B cell (primary cell): Measurements from ENCODE around the gene KPNA3. TPM values are rescaled to one million over a fixed set of nuclear protein-coding genes. Genes with fewer than 3 reads are reported as not detected.

Experiments
- polyA plus RNA-seq: library from polyadenylated mRNA; depleted of rRNA; stranded (reverse); fragments of >200 nt; gene quantifications from 2 replicates; pipeline ENCODE4 v1.2.3, GENCODE V29; 2012
- total RNA-seq, 2 donors: library from RNA; stranded (reverse); fragments of 120-200 nt in 1 of 2; gene quantifications; 1 replicate in 1 of 2; 2 replicates in 1 of 2; pipeline versions ENCODE4 v1.2.3 to v1.2.4, GENCODE V29; 2013 to 2022

The KPNA3 gene
- total and polyA plus RNA-seq, 2 donors (not counting 1 experiment from before 2014, with no cell fraction given), result 7.8 to 19.7 TPM

Other genes starting within 250 kb of the KPNA3 start
- 35.2 and 42.1 TPM in 2 replicates for gene RCBTB1, start 207.1 kb downstream of the KPNA3 start, total RNA-seq
- 10.7 and 25.1 TPM in 2 replicates for gene RCBTB1, start 207.1 kb downstream of the KPNA3 start, polyA plus RNA-seq
- 17.9 and 21.4 TPM in 2 replicates for gene ARL11, start 164.2 kb downstream of the KPNA3 start, total RNA-seq
- 3.3 and 5.8 TPM in 2 replicates for gene ARL11, start 164.2 kb downstream of the KPNA3 start, polyA plus RNA-seq
- gene EBPL, start 101.2 kb downstream of the KPNA3 start, total RNA-seq, result 16.2 and 20.1 TPM in 2 replicates
- 15.5 and 16.0 TPM in 2 replicates for gene EBPL, start 101.2 kb downstream of the KPNA3 start, polyA plus RNA-seq
- gene SPRYD7, start 143.7 kb upstream of the KPNA3 start, total RNA-seq, result 3.8 and 4.5 TPM in 2 replicates
- gene SPRYD7, start 143.7 kb upstream of the KPNA3 start, polyA plus RNA-seq, result 1.9 and 2.8 TPM in 2 replicates
- 45.9 and 52.8 TPM in 2 replicates for gene TRIM13, start 204.4 kb upstream of the KPNA3 start, total RNA-seq
- 28.9 and 48.7 TPM in 2 replicates for gene TRIM13, start 204.4 kb upstream of the KPNA3 start, polyA plus RNA-seq
- gene KCNRG, start 222.8 kb upstream of the KPNA3 start, total RNA-seq, result 1.6 and 3.4 TPM in 2 replicates
- gene KCNRG, start 222.8 kb upstream of the KPNA3 start, polyA plus RNA-seq, result 0.69 and 0.86 TPM in 2 replicates